ENCODE data around the gene TC2N. TPM values are rescaled to one million over a fixed set of nuclear protein-coding genes. Genes with fewer than 3 reads are reported as not detected.

The TC2N gene
- total and polyA plus RNA-seq, 2 donors (not counting 3 experiments of a cell fraction or from before 2014, with no cell fraction given): 0.40 TPM; not detected in 1

DNA sequence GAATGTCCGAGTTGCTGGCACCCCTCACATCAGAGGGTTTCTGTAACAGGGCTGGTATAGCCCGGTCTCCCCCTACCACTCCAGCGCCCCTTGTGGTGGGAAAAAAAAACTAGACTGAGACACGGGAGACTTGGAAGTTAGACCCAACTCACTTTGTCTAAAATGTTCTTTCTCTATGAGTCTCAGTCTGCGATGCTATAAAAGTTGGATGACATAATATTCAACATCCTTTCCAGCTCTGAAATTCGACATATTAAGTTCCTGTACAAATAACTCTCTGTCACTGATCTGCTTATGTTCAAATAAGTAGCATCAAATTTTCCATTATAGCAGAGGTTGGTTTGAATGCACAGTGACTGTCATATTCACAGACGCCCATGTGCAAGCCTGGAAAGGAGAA is 25.7 kb upstream of the TC2N start:
- no peaks in the 10 kb centered on the region for H3K9me1 ChIP-seq (replicated peaks; ENCODE audit: control insufficient read depth, extremely low read depth, insufficient read depth, low read length)
- H3K4me2 ChIP-seq (ENCODE audit: insufficient read depth, low read length): no peak overlapping the region
- DNase-seq (ENCODE audit: low read depth, low spot score): no peak
- dilution Hi-C loops (cut with MboI; ENCODE audit: extremely low pct_ligation_motif_present, low sequenced_read_pairs): no loop called here
- POLR2A ChIA-PET: no interaction called here
- no peaks in the 10 kb centered on the region for H4K20me1 ChIP-seq (replicated peaks; ENCODE audit: control insufficient read depth, extremely low read depth, insufficient read depth, low read length)
- no TSS peak for BruUV-seq (replicated peaks)
- CTCF ChIA-PET: interaction anchor here (1.0 to 2.8 kb wide), 2 partner anchors 18 to 104 kb away, joined by 4 to 13 read pairs; no protein-coding TSS in a partner anchor
- TF ChIP-seq JUN (IDR thresholded peaks at IDR 0.05; ENCODE audit: borderline replicate concordance, insufficient read depth, insufficient read length, low read depth) (no peak), POLR2A (IDR thresholded peaks at IDR 0.05; ENCODE audit: low read depth, low read length) (no peak)
- TF ChIP-seq, protein P1, sequence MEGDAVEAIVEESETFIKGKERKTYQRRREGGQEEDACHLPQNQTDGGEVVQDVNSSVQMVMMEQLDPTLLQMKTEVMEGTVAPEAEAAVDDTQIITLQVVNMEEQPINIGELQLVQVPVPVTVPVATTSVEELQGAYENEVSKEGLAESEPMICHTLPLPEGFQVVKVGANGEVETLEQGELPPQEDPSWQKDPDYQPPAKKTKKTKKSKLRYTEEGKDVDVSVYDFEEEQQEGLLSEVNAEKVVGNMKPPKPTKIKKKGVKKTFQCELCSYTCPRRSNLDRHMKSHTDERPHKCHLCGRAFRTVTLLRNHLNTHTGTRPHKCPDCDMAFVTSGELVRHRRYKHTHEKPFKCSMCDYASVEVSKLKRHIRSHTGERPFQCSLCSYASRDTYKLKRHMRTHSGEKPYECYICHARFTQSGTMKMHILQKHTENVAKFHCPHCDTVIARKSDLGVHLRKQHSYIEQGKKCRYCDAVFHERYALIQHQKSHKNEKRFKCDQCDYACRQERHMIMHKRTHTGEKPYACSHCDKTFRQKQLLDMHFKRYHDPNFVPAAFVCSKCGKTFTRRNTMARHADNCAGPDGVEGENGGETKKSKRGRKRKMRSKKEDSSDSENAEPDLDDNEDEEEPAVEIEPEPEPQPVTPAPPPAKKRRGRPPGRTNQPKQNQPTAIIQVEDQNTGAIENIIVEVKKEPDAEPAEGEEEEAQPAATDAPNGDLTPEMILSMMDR (IDR thresholded peaks at IDR 0.05; ENCODE audit: extremely low read depth in 1 of 2, insufficient read depth in 1 of 2, low read depth in 1 of 2, low read length in 2 of 2): peak; percentile 37 to 50
- no peak for FAIRE-seq
- H3K9me3 ChIP-seq (replicated peaks; ENCODE audit: control insufficient read depth, insufficient read depth, low read length): no peaks in the 10 kb centered on the region
- no peak overlapping the region for H3K9ac ChIP-seq (replicated peaks; ENCODE audit: extremely low read depth, insufficient read depth, low read length)
- H2AFZ ChIP-seq (ENCODE audit: low read depth, low read length): no peak overlapping the region
- no peaks in the 10 kb centered on the region for H3K36me3 ChIP-seq (ENCODE audit: control insufficient read depth in 2 of 2, extremely low read depth in 1 of 2, insufficient read depth in 2 of 2, low read length in 2 of 2)
- peaks cover 0 to 7% of the 10 kb centered on the region in 2 experiments for H3K27me3 ChIP-seq (ENCODE audit: control insufficient read depth in 2 of 2, insufficient read depth in 2 of 2, low read length in 2 of 2)
- no peak overlapping the region for H3K27ac ChIP-seq (ENCODE audit: insufficient read depth, low read depth, low read length)
- H3K79me2 ChIP-seq (ENCODE audit: control insufficient read depth, insufficient read depth, low read length): no peaks in the 10 kb centered on the region
- intact Hi-C loops (cut with micrococcal nuclease): no loop called here
- H3K4me3 ChIP-seq (replicated peaks in 1 of 3; ENCODE audit: insufficient read depth in 1 of 3, low read depth in 1 of 3, low read length in 3 of 3): no peak overlapping the region
- no peaks in the 10 kb centered on the region for H3K4me1 ChIP-seq (ENCODE audit: control insufficient read depth, extremely low read depth, insufficient read depth, low read length)

DNA sequence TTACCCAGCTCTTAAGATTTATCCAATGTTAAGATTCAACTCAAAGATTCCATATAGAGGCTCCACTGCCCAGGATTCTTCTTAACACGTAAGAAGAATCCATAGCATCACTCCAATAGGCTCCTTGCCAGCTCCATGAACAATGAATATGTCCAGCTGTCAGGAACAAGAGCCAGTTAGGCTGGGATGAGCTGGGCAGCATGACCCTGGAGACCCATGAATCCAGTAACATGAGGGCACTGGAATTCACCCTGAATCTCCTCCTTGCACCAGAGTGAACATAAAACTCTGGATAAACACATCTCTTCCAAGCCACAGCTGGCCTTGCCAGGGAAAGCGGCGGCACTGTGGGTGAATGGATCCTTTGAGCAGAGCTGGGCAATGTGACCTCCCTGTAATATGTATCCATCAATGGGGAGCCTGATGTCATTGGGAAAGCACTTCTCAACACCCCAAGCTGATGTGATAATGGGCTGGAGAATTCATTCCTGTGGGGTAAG is 24.4 kb upstream of the TC2N start:
- Histone ChIP-seq H3K4me2 (ENCODE audit: insufficient read depth, low read length) (no peak overlapping the region), H3K36me3 (ENCODE audit: control insufficient read depth in 2 of 2, extremely low read depth in 1 of 2, insufficient read depth in 2 of 2, low read length in 2 of 2) (no peaks in the 10 kb centered on the region), H3K9ac (replicated peaks; ENCODE audit: extremely low read depth, insufficient read depth, low read length) (no peak overlapping the region), H3K9me1 (replicated peaks; ENCODE audit: control insufficient read depth, extremely low read depth, insufficient read depth, low read length) (no peaks in the 10 kb centered on the region), H3K79me2 (ENCODE audit: control insufficient read depth, insufficient read depth, low read length) (no peaks in the 10 kb centered on the region), H3K9me3 (replicated peaks; ENCODE audit: control insufficient read depth, insufficient read depth, low read length) (no peaks in the 10 kb centered on the region), H4K20me1 (replicated peaks; ENCODE audit: control insufficient read depth, extremely low read depth, insufficient read depth, low read length) (no peaks in the 10 kb centered on the region), H3K4me1 (ENCODE audit: control insufficient read depth, extremely low read depth, insufficient read depth, low read length) (no peaks in the 10 kb centered on the region), H2AFZ (ENCODE audit: low read depth, low read length) (no peak overlapping the region), H3K4me3 (replicated peaks in 1 of 3; ENCODE audit: insufficient read depth in 1 of 3, low read depth in 1 of 3, low read length in 3 of 3) (no peak overlapping the region), H3K27me3 (ENCODE audit: control insufficient read depth in 2 of 2, insufficient read depth in 2 of 2, low read length in 2 of 2) (peaks cover 0 to 5% of the 10 kb centered on the region in 2 experiments), H3K27ac (ENCODE audit: insufficient read depth, low read depth, low read length) (no peak overlapping the region)
- FAIRE-seq (no peak), DNase-seq (ENCODE audit: low read depth, low spot score) (no peak)
- POLR2A ChIA-PET: no interaction called here
- CTCF ChIA-PET: interaction anchor here (0.9 to 2.8 kb wide), 5 partner anchors 9 to 105 kb away, joined by 3 to 13 read pairs (median 4); no protein-coding TSS in a partner anchor
- no peak for TF ChIP-seq POLR2AphosphoS5 (IDR thresholded peaks at IDR 0.05; ENCODE audit: insufficient read depth, low read depth, low read length)
- TF ChIP-seq POLR2A (IDR thresholded peaks at IDR 0.05; ENCODE audit: low read depth, low read length): no peak
- no peak for TF ChIP-seq MYC (IDR thresholded peaks at IDR 0.05; ENCODE audit: low read depth, low read length)
- TF ChIP-seq FOS (IDR thresholded peaks at IDR 0.05; ENCODE audit: borderline replicate concordance, insufficient read depth, low read length): no peak
- no peak for TF ChIP-seq EZH2 (IDR thresholded peaks at IDR 0.05; ENCODE audit: borderline replicate concordance, low read depth, low read length, severe bottlenecking)
- no peak for TF ChIP-seq GATA2 (IDR thresholded peaks at IDR 0.05; ENCODE audit: insufficient read depth, insufficient read length, low read depth, low read length)
- no peak for TF ChIP-seq JUN (IDR thresholded peaks at IDR 0.05; ENCODE audit: borderline replicate concordance, insufficient read depth, insufficient read length, low read depth)
- TF ChIP-seq, protein P2, sequence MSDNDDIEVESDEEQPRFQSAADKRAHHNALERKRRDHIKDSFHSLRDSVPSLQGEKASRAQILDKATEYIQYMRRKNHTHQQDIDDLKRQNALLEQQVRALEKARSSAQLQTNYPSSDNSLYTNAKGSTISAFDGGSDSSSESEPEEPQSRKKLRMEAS (IDR thresholded peaks at IDR 0.05; ENCODE audit: insufficient read depth, insufficient read length): no peak
- intact Hi-C loops (cut with micrococcal nuclease): no loop called here
- no TSS peak for BruUV-seq (replicated peaks)
- dilution Hi-C loops (cut with MboI; ENCODE audit: extremely low pct_ligation_motif_present, low sequenced_read_pairs): no loop called here

Data from endothelial cell of umbilical vein (primary cell).